Measurements from ENCODE around the gene RASAL1. TPM values are rescaled to one million over a fixed set of nuclear protein-coding genes. Genes with fewer than 3 reads are reported as not detected.

Gene RASAL1
- total RNA-seq, 4 donors from 2014 or later: 17.4 to 98.7 (median 56.6) TPM

GRCh38 chr12:113136128-113136989 lies 798 bp upstream of the RASAL1 start:
- H3K36me3 ChIP-seq: no peaks in the 10 kb centered on the region
- H3K4me1 ChIP-seq: peaks cover 0 to 38% (median 7%) of the 10 kb centered on the region in 3 donors
- intact Hi-C loops (cut with DNase I): no loop called here
- peak overlapping the region; percentile 51 to 65 (median 58) for H3K4me3 ChIP-seq
- TF ChIP-seq CTCF (IDR thresholded peaks at IDR 0.05): no peak
- TF ChIP-seq POLR2A (IDR thresholded peaks at IDR 0.05): no peak
- no peak for DNase-seq
- H3K9me3 ChIP-seq: no peaks in the 10 kb centered on the region
- 32% methylated on average over 16 to 21 of the region's 21 CpGs for WGBS, 2 donors
- H3K27me3 ChIP-seq: peaks cover 0 to 44% (median 1%) of the 10 kb centered on the region in 4 donors
- peak overlapping the region; percentile 72 to 87 (median 84) for H3K27ac ChIP-seq

- TF ChIP-seq POLR2A (IDR thresholded peaks at IDR 0.05) (no peak), CTCF (IDR thresholded peaks at IDR 0.05) (no peak)
- Histone ChIP-seq H3K27me3 (peaks cover 0 to 57% (median 1%) of the 10 kb centered on the region in 4 donors), H3K4me1 (peaks cover 0 to 49% (median 7%) of the 10 kb centered on the region in 3 donors), H3K27ac (peak overlapping the region; percentile 72 to 87 (median 84)), H3K9me3 (no peaks in the 10 kb centered on the region), H3K4me3 (peak overlapping the region; percentile 51 to 65 (median 58)), H3K36me3 (no peaks in the 10 kb centered on the region)
- intact Hi-C loops (cut with DNase I): no loop called here
- DNase-seq: no peak
- WGBS, 2 donors: 40% methylated on average over 1 of the region's 6 CpGs; no CpG with 5 or more reads in 1 of the 2 donors
Measured at GRCh38 chr12:113134521-113134951, 1.0 kb downstream of the RASAL1 start.

DNA sequence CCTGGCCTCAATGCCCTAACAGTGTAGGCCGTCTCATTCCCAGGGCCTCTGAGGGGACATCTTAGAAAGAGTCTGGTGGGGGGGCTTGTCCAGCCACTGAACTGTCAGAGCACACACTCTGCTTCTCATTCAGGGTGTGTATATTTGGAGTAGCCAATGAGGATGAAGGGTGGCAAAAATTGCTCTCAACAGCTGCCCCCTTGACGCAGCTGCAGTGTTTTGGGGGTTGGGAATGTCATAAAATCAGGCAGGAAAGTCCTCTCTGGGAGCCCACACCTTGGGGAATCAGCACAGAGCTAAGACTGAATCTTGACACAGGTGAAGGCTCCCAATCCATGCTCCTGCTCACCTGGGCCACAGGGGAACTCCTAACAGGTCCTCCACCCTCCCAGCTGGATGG lies 1.5 kb downstream of the RASAL1 start:
- 60 to 69% methylated on average over 1 to 2 of the region's 2 CpGs for WGBS, 2 donors
- no peaks in the 10 kb centered on the region for H3K36me3 ChIP-seq
- intact Hi-C loops (cut with DNase I): no loop called here
- H3K27me3 ChIP-seq: peaks cover 0 to 57% (median 1%) of the 10 kb centered on the region in 4 donors
- H3K4me3 ChIP-seq: peak overlapping the region; percentile 51 to 65 (median 58)
- TF ChIP-seq CTCF (IDR thresholded peaks at IDR 0.05): no peak
- TF ChIP-seq POLR2A (IDR thresholded peaks at IDR 0.05): no peak
- no peaks in the 10 kb centered on the region for H3K9me3 ChIP-seq
- H3K4me1 ChIP-seq: peaks cover 0 to 49% (median 7%) of the 10 kb centered on the region in 3 donors
- peak overlapping the region in 2 of 4 donors; percentile 72 to 87 for H3K27ac ChIP-seq
- DNase-seq: no peak

DNA sequence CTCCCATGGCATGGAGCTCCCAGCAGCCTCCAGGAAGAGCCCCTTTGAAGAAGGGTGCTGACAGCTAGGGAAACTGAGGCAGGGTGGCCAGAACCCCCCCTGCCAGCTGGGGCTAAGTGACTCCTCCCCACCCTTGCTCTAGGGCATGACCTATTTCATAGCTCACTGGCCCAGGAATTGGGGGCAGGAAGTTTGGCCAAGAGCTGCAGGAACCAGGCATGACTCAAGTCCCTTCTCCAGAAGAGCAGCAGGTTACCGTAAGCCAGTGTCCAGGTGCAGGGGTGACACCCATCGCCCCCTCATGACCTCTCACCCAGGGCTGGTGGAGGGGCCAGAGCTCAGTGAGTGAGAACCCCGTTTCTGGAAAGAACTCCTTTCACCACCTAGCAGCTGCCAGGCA lies 1.9 kb downstream of the RASAL1 start:
- 44 to 60% methylated on average over 2 of the region's 3 CpGs for WGBS, 2 donors
- peaks cover 0 to 49% (median 7%) of the 10 kb centered on the region in 3 donors for H3K4me1 ChIP-seq
- H3K27ac ChIP-seq: no peak overlapping the region
- no peak for DNase-seq
- H3K9me3 ChIP-seq: no peaks in the 10 kb centered on the region
- TF ChIP-seq POLR2A (IDR thresholded peaks at IDR 0.05): no peak
- TF ChIP-seq CTCF (IDR thresholded peaks at IDR 0.05): no peak
- no peaks in the 10 kb centered on the region for H3K36me3 ChIP-seq
- H3K27me3 ChIP-seq: peaks cover 0 to 57% (median 1%) of the 10 kb centered on the region in 4 donors
- peak overlapping the region; percentile 51 to 65 (median 58) for H3K4me3 ChIP-seq
- intact Hi-C loops (cut with DNase I): no loop called here

DNA sequence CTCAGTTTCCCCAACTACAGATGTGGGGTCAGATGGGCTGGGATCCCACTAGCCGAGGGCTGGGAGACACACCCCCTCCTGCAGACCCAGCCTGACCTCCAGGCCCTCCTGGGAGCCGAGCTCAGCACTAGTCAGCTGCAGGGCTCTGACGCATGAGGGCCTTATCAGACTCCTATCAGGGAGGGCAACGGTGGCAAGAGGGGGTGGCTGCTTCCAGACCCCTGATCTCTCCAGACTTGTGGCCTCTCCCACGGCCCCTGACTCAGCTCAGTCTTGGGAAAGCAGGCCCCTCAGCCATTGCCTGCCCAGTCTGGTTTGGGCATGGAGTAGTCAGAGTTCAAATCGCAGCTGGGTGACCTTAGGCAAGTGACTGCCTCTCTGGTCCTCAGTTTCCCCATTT lies 2.5 kb downstream of the RASAL1 start:
- H3K4me1 ChIP-seq: peaks cover 0 to 44% (median 7%) of the 10 kb centered on the region in 3 donors
- DNase-seq: no peak
- TF ChIP-seq POLR2A (IDR thresholded peaks at IDR 0.05) (no peak), CTCF (IDR thresholded peaks at IDR 0.05) (no peak)
- H3K9me3 ChIP-seq: no peaks in the 10 kb centered on the region
- no peak overlapping the region for H3K27ac ChIP-seq
- intact Hi-C loops (cut with DNase I): no loop called here
- 43 to 57% methylated on average over 1 to 4 of the region's 6 CpGs for WGBS, 2 donors
- H3K36me3 ChIP-seq: no peaks in the 10 kb centered on the region
- peak overlapping the region in 2 of 4 donors; percentile 8 to 56 for H3K4me3 ChIP-seq
- H3K27me3 ChIP-seq: peaks cover 0 to 58% (median 1%) of the 10 kb centered on the region in 4 donors

Measured in esophagus squamous epithelium (tissue), 5 donors.